Measurements from ENCODE around the gene CERKL. TPM values are rescaled to one million over a fixed set of nuclear protein-coding genes. Genes with fewer than 3 reads are reported as not detected.

The CERKL gene
- total and polyA plus RNA-seq, 2 of the 13 experiments (the other 11 are each of a cell fraction or from before 2014, with no cell fraction given) = not detected

DNA sequence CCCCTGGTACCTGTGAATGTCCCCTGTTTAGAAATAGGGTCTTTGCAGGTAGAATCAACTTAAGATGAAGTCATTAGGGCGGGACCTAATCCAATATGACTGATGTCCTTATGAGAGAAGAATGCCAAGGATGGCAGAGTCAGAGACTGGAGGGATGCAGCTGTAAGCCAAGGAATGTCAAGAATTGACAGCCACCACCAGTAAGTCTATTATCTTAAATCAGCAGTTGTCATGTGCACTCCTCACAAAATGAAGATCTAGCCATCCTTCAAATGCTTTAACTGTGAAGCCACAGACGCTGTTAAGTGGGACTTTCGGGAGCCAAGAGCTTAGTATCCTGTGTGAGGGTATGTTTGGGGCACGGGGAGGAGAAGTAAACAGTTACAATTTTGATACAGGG, 116.5 kb downstream of the CERKL start (continued):
- TF ChIP-seq ZBTB40 (IDR thresholded peaks at IDR 0.05) (no peak), ZBTB40 (CRISPR knock-in tag; IDR thresholded peaks at IDR 0.05) (no peak), CBX5 (CRISPR knock-in tag; IDR thresholded peaks at IDR 0.05; ENCODE audit: borderline replicate concordance) (no peak), ZNF138 (CRISPR knock-in tag; IDR thresholded peaks at IDR 0.05; ENCODE audit: low read depth) (no peak), RFX3 (CRISPR knock-in tag; IDR thresholded peaks at IDR 0.05) (no peak), KIAA2018 (CRISPR knock-in tag; IDR thresholded peaks at IDR 0.05; ENCODE audit: borderline replicate concordance) (no peak), FOXM1 (CRISPR knock-in tag; IDR thresholded peaks at IDR 0.05) (no peak), ZNF350 (CRISPR knock-in tag; IDR thresholded peaks at IDR 0.05; ENCODE audit: borderline replicate concordance, low read depth) (no peak), GLMP (CRISPR knock-in tag; IDR thresholded peaks at IDR 0.05; ENCODE audit: borderline replicate concordance) (no peak), ZNF788 (CRISPR knock-in tag; IDR thresholded peaks at IDR 0.05; ENCODE audit: borderline replicate concordance) (no peak), ZNF703 (CRISPR knock-in tag; IDR thresholded peaks at IDR 0.05; ENCODE audit: borderline replicate concordance) (no peak)
